Smooth muscle cell (in vitro differentiated cells): ENCODE measurements around the gene PRR22. TPM values are rescaled to one million over a fixed set of nuclear protein-coding genes. Genes with fewer than 3 reads are reported as not detected.

Source experiments
- DNase-seq: peaks from one replicate; lab custom pipeline; 2025; ENCODE audit not compliant: unreplicated experiment; lab: John Stamatoyannopoulos, UW
- H2AFZ ChIP-seq: fragments of 200-600 bp; sonication (generic); 2 replicates; pipeline ENCODE4 v1.6.0; 2016; ENCODE audit warnings: antibody characterized with exemption, low read depth, mild to moderate bottlenecking
- H3F3A ChIP-seq: fragments of 200-600 bp; sonication (generic); 2 replicates; pipeline ENCODE4 v1.6.0; 2017; ENCODE audit warnings: antibody characterized with exemption, low read depth
- H3K27ac ChIP-seq: fragments of 200-600 bp; sonication (generic); 2 replicates; pipeline ENCODE4 v1.5.1; 2016; ENCODE audit warnings: low read depth, mild to moderate bottlenecking
- H3K27me3 ChIP-seq: fragments of 200-600 bp; sonication (generic); 2 replicates; pipeline ENCODE4 v1.6.1; 2016; ENCODE audit warnings: low read depth, mild to moderate bottlenecking
- H3K36me3 ChIP-seq: fragments of 200-600 bp; sonication (generic); 2 replicates; pipeline ENCODE4 v1.5.1; 2016; ENCODE audit warnings: low read depth
- H3K4me1 ChIP-seq: fragments of 200-600 bp; sonication (generic); 2 replicates; pipeline ENCODE4 v1.5.1; 2016; ENCODE audit warnings: low read depth
- H3K4me2 ChIP-seq: fragments of 200-600 bp; sonication (generic); 2 replicates; pipeline ENCODE4 v1.6.0; 2016; ENCODE audit warnings: mild to moderate bottlenecking
- H3K4me3 ChIP-seq: fragments of 200-600 bp; sonication (generic); 2 replicates; pipeline ENCODE4 v1.5.1; 2016; ENCODE audit warnings: mild to moderate bottlenecking
- H3K79me2 ChIP-seq: fragments of 200-600 bp; sonication (generic); 2 replicates; pipeline ENCODE4 v1.6.0; 2016; ENCODE audit warnings: low read depth, mild to moderate bottlenecking
- H3K9ac ChIP-seq: fragments of 200-600 bp; sonication (generic); 2 replicates; pipeline ENCODE4 v1.6.0; 2016; ENCODE audit warnings: low read depth
- H3K9me3 ChIP-seq: fragments of 200-600 bp; sonication (generic); replicated peaks from 2 replicates; pipeline ENCODE4 v1.5.1; 2016; ENCODE audit warnings: low read depth
- H4K20me1 ChIP-seq: fragments of 200-600 bp; sonication (generic); 2 replicates; pipeline ENCODE4 v1.6.0; 2016; ENCODE audit warnings: low read depth
- WGBS: methylation state at CpG from one replicate; pipeline ENCODE4 v1.1.7; 2016; ENCODE audit warnings: low lambda C conversion rate; 5-methylcytosine and 5-hydroxymethylcytosine counted together
- polyA plus RNA-seq: library from polyadenylated mRNA; unstranded; fragments of >200 nt; fragmentation: Nextera tagmentation; extraction: Ambion mirVana; gene quantifications from 2 replicates; pipeline ENCODE4 v1.2.1, GENCODE V29; 2016
- total RNA-seq: library from RNA; depleted of rRNA; stranded (reverse); fragments of >200 nt; gene quantifications from 2 replicates; pipeline ENCODE4 v1.2.3, GENCODE V29; 2014
- TF ChIP-seq, protein P1 (sequence below): fragments of 200-600 bp; sonication (generic); IDR thresholded peaks from 2 replicates; pipeline ENCODE4 v1.5.1; 2017; ENCODE audit warnings: borderline replicate concordance, mild to moderate bottlenecking, antibody characterized with exemption; ENCODE audit not compliant: insufficient read depth, poor library complexity, severe bottlenecking

The PRR22 gene
- total and polyA plus RNA-seq, 2 experiments from 2014 or later, result 0.65 to 1.5 TPM

DNA sequence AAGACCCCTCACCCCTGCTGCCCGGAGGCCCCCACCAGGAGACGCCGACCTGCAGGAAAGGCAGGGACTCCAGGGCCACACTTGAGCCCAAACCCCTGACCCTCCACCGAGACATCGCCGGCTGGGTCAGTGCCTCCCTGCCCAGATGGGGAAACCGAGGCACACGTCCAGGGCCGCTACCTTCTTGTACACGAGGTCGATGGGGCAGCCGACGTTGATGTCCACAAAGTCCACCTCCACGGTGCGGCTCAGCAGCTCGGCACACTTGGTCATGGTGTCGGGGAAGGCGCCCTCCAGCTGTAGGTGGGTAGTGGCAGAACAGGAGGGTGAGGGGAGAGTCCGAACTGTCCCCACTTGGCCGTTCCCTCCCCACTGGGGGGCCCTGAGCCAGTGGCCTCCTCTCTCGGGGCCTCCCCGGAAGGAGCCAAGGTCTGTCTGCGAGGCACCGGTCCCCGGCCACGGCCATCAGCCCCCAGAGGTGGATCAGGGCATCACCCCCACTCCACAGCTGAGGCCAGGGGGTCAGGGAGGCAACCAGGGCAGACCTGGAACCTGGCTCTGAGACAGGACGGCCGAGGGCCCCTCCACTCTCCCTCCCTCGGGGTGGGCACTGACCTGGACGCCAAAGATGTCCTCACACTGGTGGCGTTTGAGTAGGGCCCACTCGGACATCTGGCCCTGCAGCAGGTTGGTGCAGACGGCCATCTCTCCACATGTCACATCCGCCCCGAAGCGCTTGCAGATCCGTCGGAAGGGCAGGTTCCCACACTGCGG is 3.0 kb upstream of the PRR22 start:
- H3K9me3 ChIP-seq, result no peaks in the 10 kb centered on the region
- no peak overlapping the region for H3K9ac ChIP-seq
- no peaks in the 10 kb centered on the region for H3K27me3 ChIP-seq
- H3K4me3 ChIP-seq, result no peak overlapping the region
- peaks cover 6% of the 10 kb centered on the region for H3K36me3 ChIP-seq
- peaks cover 5% of the 10 kb centered on the region for H4K20me1 ChIP-seq
- peaks cover 8% of the 10 kb centered on the region for H3K79me2 ChIP-seq
- TF ChIP-seq, protein P1, sequence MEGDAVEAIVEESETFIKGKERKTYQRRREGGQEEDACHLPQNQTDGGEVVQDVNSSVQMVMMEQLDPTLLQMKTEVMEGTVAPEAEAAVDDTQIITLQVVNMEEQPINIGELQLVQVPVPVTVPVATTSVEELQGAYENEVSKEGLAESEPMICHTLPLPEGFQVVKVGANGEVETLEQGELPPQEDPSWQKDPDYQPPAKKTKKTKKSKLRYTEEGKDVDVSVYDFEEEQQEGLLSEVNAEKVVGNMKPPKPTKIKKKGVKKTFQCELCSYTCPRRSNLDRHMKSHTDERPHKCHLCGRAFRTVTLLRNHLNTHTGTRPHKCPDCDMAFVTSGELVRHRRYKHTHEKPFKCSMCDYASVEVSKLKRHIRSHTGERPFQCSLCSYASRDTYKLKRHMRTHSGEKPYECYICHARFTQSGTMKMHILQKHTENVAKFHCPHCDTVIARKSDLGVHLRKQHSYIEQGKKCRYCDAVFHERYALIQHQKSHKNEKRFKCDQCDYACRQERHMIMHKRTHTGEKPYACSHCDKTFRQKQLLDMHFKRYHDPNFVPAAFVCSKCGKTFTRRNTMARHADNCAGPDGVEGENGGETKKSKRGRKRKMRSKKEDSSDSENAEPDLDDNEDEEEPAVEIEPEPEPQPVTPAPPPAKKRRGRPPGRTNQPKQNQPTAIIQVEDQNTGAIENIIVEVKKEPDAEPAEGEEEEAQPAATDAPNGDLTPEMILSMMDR, result no peak
- no peak overlapping the region for H3K27ac ChIP-seq
- WGBS, result 98% methylated on average over 38 of the region's 39 CpGs
- no peak for DNase-seq
- no peaks in the 10 kb centered on the region for H3F3A ChIP-seq
- no peaks in the 10 kb centered on the region for H3K4me1 ChIP-seq
- H3K4me2 ChIP-seq, result no peak overlapping the region
- no peak overlapping the region for H2AFZ ChIP-seq

DNA sequence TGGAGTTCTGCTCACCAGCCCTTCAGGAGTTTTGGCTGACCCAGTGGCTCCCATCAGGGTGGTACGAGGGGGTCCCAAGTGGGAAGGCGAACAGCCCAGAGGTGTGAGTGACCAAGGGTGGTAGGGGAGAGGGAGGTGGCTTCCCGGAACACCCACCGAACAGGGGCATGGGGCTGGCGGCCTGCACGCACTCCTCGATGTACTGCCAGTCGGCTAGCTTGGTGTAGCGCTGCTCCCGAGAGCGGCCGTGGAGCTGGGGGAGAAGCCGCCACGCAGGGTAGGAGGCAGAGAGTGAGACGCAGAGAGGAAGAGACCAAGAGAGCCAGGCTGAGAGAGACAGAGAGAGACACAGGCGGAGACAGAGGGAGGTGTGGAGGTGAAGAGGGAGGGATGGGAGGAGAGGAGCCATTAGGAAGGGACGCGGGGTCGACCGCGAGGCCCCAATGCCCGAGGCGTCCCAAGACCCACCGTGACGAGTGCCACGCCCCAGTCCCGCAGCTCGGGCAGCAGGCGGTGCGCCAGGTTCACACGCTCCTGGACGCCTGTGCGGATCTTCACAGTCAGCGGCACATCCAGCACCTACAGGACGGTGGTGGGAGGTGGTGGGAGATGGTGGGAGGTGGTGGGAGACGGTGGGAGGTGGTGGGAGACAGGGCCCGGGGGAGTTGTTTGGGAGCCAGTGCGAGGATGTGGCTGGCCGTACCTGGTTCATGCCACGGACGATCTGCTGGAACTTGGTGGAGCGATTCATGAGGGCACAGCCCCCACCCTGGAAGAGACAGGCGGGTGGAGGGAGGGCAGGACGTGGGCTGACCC is 2.3 kb upstream of the PRR22 start:
- peaks cover 5% of the 10 kb centered on the region for H4K20me1 ChIP-seq

DNA sequence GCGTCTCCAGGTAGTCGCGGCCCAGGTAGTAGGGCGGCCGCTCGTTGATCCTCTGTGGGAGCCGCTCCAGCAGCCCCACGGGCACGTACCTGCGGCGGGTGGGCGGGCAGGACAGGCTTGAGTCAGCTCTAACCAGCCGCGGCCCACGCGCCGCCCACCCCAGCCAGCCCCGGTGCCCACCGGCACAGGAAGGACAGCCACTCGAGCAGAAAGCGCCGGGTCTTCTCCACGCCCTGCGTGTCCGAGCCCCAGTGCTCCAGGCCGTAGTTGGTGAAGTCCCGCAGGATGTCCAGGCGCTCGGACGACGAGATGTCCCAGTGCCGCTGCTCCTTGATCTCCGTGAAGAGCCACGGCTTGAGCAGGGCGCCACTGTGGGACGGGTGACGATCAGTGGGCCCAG is 877 bp upstream of the PRR22 start:
- DNase-seq, result no peak
- Histone ChIP-seq H2AFZ (no peak overlapping the region), H3K9me3 (no peaks in the 10 kb centered on the region), H3K4me1 (no peaks in the 10 kb centered on the region), H3K36me3 (peaks cover 6% of the 10 kb centered on the region), H3F3A (no peaks in the 10 kb centered on the region), H3K4me2 (no peak overlapping the region), H3K27me3 (no peaks in the 10 kb centered on the region), H3K27ac (no peak overlapping the region), H3K9ac (no peak overlapping the region), H3K4me3 (no peak overlapping the region), H4K20me1 (peaks cover 5% of the 10 kb centered on the region), H3K79me2 (peaks cover 8% of the 10 kb centered on the region)
- TF ChIP-seq, protein P1, result no peak
- WGBS, result 96% methylated on average over 37 of the region's 37 CpGs

More for the DNA sequence above, 2.3 kb upstream of the PRR22 start:
- no peak overlapping the region for H3K4me2 ChIP-seq
- DNase-seq, result no peak
- no peak overlapping the region for H2AFZ ChIP-seq
- H3F3A ChIP-seq, result no peaks in the 10 kb centered on the region
- H3K4me3 ChIP-seq, result no peak overlapping the region
- H3K9ac ChIP-seq, result no peak overlapping the region
- WGBS, result 96% methylated on average over 40 of the region's 44 CpGs
- H3K9me3 ChIP-seq, result no peaks in the 10 kb centered on the region
- no peak overlapping the region for H3K27ac ChIP-seq
- peaks cover 8% of the 10 kb centered on the region for H3K79me2 ChIP-seq
- no peaks in the 10 kb centered on the region for H3K4me1 ChIP-seq
- TF ChIP-seq, protein P1, result no peak
- peaks cover 6% of the 10 kb centered on the region for H3K36me3 ChIP-seq
- H3K27me3 ChIP-seq, result no peaks in the 10 kb centered on the region
